Bone marrow (tissue), 2 donors: ENCODE measurements around the gene PTPN13.

Experiments used
- DNase-seq, 2 donors: peaks; one replicate each; lab custom pipeline; 2025; lab: John Stamatoyannopoulos, UW

PTPN13 gene

GRCh38 chr4:86819561-86819960 is 225.4 kb downstream of the PTPN13 start:
- no peak for DNase-seq

GRCh38 chr4:86821151-86821550 is 227.0 kb downstream of the PTPN13 start:
- no peak for DNase-seq

GRCh38 chr4:86822136-86822535 is 228.0 kb downstream of the PTPN13 start:
- DNase-seq, result no peak

- DNase-seq, result no peak
These were observed 231.4 kb downstream of the PTPN13 start for GRCh38 chr4:86825511-86825910.

GRCh38 chr4:86831262-86832130 is 237.4 kb downstream of the PTPN13 start:
- DNase-seq, result no peak

- no peak for DNase-seq
These were observed 239.5 kb downstream of the PTPN13 start for GRCh38 chr4:86833615-86834014.

GRCh38 chr4:86834901-86835300 is 240.8 kb downstream of the PTPN13 start:
- DNase-seq, result no peak

GRCh38 chr4:86835677-86836076 is 241.6 kb downstream of the PTPN13 start:
- no peak for DNase-seq

- no peak for DNase-seq
These were observed 243.8 kb downstream of the PTPN13 start for GRCh38 chr4:86837691-86838503.

GRCh38 chr4:86840858-86841257 is 246.7 kb downstream of the PTPN13 start:
- no peak for DNase-seq

- DNase-seq, result no peak
These were observed 247.2 kb downstream of the PTPN13 start for GRCh38 chr4:86841309-86841708.

GRCh38 chr4:86845593-86845992 is 251.5 kb downstream of the PTPN13 start:
- DNase-seq, result no peak

- DNase-seq, result no peak
These were observed 252.8 kb downstream of the PTPN13 start for GRCh38 chr4:86846921-86847320.

GRCh38 chr4:86847571-86847970 is 253.5 kb downstream of the PTPN13 start:
- no peak for DNase-seq

GRCh38 chr4:86848136-86848535 is 254.0 kb downstream of the PTPN13 start:
- no peak for DNase-seq

GRCh38 chr4:86848732-86849619 is 254.9 kb downstream of the PTPN13 start, which contains the start of gene SLC10A6:
Gene SLC10A6, minus strand, starts transcription at chr4:86849384. Its CDS starts 269 bp downstream, at chr4:86849115.
- no peak for DNase-seq

- DNase-seq, result no peak
These were observed 259.1 kb downstream of the PTPN13 start for GRCh38 chr4:86853209-86853608.

- DNase-seq, result no peak
These were observed 261.5 kb downstream of the PTPN13 start for GRCh38 chr4:86855572-86855971.

- no peak for DNase-seq
These were observed 262.8 kb downstream of the PTPN13 start for GRCh38 chr4:86856896-86857295.

GRCh38 chr4:86857341-86858052 is 263.4 kb downstream of the PTPN13 start:
- DNase-seq, result no peak
